Stimulated activated CD8-positive, alpha-beta memory T cell treated with anti-CD3 and anti-CD28 coated beads, Interleukin-12 subunit alpha, Interleukin-12 subunit beta, amount 100 ng/mL, for 1 hour (primary cell): Measurements from ENCODE around the gene DYNLT1.

Source experiments
- DNase-seq: peaks from one replicate; pipeline ENCODE4 v3.0.0-alpha.2; 2020; ENCODE audit warnings: low read depth

Gene DYNLT1

DNA sequence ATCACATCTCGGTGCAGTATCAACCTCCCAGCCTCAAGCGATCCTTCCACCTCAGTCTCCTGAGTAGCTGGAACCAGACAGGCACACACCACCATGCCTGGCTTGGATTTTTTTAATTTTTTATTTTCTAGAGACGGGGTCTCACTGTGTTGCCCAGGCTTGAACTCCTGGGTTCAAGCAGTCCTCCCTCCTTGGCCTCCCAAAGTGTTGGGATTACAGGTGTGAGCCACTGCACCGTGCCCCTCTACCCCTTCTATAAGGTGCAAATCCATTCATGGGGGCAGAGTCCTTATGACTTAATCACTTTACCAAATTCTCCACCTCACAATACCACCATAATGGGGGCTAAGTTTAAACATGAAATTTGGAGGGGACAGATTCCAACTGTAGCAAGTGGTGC is 47.0 kb downstream of the DYNLT1 start:
- no peak for DNase-seq

DNA sequence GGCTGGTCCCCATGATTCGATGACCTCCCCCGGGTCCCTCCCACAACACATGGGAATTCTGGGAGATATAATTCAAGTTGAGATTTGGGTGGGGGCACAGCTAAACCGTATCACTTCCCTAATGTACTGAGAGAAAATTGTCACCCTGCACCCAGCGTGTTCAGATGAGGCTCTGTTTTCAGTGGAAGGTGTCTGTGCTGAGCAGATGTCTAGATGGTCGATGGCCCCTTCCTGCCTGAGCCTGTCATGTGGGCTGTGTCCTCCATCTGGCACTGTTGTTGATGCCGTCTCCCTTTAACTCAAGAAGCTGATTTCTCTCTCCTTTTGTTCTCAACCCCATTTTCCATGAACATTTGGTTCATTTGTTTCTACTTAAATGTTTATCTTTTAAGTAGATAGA is 47.7 kb downstream of the DYNLT1 start:
- DNase-seq: no peak

DNA sequence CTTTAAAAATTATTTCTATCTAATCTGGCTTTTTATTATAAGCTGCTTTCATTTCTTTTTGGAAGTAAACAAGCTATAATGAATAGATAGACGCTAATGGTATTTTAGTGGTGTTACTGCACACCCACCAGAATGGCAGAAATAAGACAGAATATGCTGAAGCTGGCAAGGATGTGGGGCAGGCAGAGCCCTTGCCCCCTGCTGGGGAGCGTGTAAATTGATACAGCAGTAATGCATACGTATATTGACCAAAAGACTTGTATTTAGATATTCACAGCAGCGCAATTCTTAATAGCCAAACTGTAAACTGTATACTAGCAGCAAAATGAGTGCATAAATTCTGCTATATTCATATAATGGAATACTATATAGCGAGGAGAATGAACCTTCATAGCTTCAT is 49.3 kb downstream of the DYNLT1 start:
- no peak for DNase-seq

DNA sequence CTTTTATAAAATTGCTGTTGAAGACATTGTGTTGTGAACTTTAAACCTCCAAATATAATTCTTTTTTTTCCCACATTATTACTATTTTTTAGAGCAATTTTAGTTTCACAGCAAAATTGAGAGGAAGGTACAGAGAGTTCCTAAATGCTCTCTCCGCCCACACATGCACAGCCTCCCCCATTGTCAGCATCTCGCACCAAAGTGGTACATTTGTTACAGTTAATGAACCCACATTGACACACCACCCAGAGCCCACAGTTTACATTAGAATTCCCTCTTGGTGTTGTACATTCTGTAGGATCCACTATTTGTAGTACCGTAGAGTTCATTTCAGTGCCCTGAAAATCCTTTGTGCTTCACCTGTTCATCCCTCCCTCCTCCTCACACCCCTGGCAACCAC is 50.9 kb downstream of the DYNLT1 start:
- no peak for DNase-seq

DNA sequence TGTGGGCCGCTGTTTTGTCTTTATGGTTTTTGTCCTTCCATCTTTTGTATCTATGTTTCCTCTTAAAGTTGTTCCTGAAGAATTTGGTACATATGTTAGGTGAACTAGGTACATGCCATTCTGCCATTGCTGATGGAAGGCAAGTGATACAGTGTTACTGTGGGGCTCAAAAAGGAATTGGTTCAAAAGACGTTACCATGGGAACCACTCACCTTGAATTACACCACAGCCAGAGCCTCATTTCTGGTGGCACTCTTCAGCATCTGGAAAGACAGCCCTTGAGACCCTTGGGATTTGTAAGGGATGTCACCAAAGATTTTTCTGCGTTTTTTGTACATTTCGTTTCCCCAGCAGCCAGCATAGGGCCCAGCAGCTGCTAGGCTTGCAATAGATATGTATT is 52.7 kb downstream of the DYNLT1 start:
- DNase-seq: no peak

DNA sequence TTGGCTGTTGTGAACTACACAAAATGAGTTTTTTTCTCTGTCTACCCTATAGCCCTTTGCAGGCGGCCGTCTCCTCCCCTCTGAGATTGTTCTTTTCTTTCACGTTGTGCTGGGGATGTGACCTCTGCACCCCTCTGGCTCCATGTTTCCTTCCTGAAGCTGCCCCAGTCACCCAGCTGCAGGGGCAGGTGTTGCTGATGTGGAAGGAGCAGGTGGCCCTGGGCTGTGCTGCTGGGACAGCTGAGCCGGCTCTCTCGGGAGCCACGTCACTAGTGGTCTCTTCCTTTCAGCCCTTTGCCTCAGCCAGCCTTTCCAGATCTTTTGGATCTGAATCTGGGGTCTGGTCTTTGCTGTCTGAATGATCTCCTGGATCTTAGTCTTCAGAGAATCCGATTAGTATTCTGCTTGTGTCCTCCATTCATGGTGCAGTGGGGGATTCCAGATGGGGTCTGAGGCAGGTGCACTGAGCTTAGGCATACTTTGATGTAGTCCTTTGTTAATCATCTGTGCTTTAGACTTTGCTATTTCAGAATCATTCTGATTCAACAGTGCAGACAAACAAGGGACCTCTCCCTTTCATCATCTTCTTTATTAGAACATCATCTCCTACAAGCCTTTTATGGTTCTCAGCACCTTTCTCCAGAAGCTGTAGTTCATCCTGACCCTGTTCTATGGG is 53.3 kb downstream of the DYNLT1 start:
- DNase-seq: no peak

DNA sequence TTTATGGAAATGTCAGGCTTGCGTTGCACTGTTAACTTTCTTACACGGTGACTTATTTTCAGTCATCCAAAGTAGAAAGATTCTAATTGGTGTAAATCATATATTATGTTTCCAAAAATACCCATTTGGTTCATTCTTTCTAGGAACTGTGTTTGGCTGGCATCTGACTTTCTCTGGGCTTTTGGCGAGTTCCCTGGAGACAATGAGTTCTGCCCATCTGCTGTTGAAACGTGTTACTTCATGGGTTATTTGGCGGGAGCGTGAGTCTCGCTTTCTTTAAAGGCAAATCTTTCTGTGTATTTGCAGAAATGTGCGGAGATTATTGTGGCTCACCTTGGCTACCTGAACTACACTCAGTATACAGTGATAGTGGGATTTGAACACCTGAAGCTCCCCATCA is 55.2 kb downstream of the DYNLT1 start:
- DNase-seq: no peak

DNA sequence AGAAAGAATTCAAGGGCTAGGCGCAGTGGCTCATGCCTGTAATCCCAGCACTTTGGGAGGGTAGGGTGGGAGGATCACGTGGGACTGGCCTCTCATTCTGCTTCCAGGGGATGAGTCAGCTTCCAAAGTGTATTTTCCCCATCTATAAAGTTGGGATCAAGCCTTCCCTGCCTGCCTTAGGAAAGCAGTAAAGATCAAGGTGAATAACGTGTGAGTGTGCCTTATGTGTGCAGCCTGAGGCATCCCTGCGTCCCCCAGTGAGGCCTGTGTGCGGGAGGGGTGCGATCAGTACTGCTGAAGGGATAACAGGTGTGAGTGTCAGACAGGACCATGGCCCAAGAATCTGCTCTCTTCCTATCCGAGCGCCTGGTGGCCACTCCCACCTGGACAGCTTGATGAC is 57.9 kb downstream of the DYNLT1 start:
- DNase-seq: no peak
